ELR (cell line): ENCODE measurements around the gene REEP1.
A peak's percentile ranks its signal among the peaks of the same experiment; 100 is the strongest.

Source experiments
- DNase-seq: peaks from one replicate; pipeline ENCODE4 v3.0.0-alpha.2; 2015; ENCODE audit warnings: low read depth

Gene REEP1

GRCh38 chr2:86337244-86337835 is at the start of gene REEP1:
Gene REEP1, minus strand, starts transcription at chr2:86337626. Its CDS starts 116 bp downstream, at chr2:86337510.
- DNase-seq = peak; percentile 33

- DNase-seq = no peak
Measured at GRCh38 chr2:86383844-86384243, 46.4 kb upstream of the REEP1 start.

DNA sequence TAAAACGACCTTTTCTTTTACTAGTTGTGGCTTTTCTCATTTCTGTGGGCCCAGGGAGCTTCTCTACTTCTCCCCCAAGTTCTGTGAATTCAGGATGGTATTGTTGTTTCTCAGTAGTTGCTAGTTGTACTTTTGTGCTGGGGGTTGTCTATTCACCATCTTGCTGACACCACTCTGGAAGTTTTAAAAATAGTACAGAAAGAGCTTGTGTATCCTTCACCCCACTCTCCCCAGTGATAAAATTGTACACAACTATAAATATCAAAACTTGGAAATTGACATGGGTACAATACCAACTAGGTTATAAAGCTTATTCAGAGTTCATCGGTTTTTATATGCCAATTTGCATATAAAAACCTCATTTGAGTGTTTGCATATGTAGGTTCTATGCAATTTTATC is 45.3 kb upstream of the REEP1 start:
- no peak for DNase-seq

DNA sequence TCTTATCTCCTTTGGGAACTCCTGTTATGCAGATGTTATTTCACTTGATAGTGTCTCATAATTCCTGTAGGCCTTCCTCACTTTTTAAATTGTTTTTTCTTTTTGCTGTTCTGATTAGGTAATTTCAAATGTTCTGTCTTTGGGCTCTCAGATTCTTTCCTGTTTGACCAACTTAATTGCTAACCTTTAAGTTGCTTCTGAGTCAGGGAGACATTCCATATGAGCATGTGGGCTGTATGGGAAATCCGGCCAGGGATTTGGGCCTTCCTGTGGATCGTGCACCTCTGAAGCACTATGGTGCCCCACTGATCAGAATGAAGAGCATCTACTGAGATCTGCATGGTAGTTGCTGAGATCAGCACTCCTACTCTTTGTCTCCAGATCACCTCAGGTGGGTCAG is 44.7 kb upstream of the REEP1 start:
- DNase-seq = no peak

- DNase-seq = no peak
Measured at GRCh38 chr2:86378469-86378868, 41.0 kb upstream of the REEP1 start.

- no peak for DNase-seq
Measured at GRCh38 chr2:86375623-86376022, 38.2 kb upstream of the REEP1 start.

DNA sequence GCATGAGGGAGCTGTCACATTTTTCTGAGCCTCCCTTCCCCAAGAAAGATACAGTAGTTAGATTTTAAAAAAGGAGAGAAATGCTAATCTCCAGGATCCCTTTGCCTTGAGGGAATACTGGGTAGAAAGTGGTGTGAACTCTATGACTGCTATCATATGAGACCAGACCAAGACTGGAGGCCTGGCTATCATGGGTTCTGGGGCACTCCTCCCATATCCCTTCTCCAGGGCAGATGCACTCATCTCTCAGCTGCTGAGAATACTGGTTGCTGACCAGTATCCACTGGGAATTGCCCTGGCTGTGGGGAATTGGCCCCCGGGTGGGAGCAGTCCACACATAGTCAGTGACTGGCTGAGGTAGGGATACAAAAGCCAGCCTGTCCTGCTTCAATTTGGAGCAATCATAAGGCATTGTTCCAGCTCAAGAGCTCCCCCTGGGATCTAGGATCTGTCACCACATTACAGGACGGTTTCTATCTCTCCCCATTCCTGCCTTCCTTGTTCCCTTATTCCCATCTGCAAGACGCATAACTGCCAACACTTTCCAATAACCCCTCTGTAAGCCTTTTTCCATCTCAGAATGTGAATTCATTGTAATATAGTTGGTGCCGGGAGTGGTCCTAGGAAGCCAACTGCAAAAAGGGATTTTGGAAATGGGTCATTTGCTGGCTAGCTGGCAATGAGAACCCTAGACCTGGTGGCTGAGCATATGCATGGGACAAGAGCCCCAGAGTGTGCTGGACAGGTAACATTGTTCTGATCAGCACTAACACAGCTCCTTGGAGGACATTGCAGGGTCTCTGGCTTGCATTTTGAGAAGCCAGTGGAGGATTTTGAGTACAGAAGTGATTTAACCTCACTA is 35.4 kb upstream of the REEP1 start:
- DNase-seq = peak; percentile 68

DNA sequence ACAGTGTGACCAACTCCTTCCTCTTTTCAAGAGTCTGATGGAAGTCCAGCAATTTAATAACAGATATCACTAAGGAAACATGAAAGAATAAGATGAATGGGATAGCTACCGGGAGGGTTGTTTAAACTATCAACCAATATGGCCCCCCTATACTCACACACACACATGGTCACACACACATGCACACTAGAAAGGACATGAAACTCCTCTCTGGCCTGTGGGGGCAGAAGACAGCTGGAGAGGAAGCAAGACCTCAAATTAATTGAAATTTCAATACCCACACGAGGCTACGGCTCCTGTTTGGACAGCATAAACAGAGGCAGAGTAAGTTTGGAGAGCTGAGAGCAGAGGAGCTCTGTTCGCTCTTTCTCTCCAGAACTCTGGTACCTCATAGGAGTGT is 34.7 kb upstream of the REEP1 start:
- DNase-seq = no peak

GRCh38 chr2:86371527-86371926 is 34.1 kb upstream of the REEP1 start:
- no peak for DNase-seq

DNA sequence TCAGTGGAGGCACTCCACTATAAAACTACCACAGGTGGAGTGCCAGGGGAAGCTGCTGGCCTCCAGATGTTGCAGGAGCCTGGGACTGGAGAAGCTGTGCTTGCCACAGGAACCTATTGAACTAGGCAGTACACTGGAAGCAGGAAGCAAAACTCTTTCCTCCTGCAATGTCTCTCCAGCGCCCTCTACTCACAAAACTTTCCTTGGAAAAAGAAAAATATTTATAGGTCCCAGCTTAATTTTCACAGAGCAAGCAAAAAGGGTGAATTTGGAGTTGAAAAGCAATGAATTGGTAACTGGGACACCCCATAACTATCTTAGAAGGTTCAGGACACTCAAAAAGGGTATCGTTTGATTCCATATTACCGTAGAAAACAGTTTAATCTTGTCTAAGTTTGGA is 33.2 kb upstream of the REEP1 start:
- DNase-seq = no peak

GRCh38 chr2:86368161-86368824 is 30.9 kb upstream of the REEP1 start:
- DNase-seq = peak; percentile 72

DNA sequence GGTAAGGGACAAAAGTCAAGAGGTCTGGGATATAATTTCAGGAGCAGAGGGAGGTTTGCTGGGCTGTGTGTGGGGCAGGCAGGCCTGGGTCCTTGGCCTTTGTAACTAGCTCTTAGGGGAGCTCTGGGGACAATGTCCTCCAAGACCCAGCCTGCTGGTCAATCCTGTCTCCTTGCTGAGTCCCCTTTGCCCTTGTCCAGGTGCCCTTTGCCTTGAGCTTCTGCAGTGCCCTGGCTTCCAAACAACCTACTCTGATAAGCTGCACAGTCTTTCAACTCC is 30.0 kb upstream of the REEP1 start:
- no peak for DNase-seq

GRCh38 chr2:86366651-86367498 is 29.4 kb upstream of the REEP1 start:
- DNase-seq = no peak

- DNase-seq = no peak
Measured at GRCh38 chr2:86364894-86365293, 27.5 kb upstream of the REEP1 start.

DNA sequence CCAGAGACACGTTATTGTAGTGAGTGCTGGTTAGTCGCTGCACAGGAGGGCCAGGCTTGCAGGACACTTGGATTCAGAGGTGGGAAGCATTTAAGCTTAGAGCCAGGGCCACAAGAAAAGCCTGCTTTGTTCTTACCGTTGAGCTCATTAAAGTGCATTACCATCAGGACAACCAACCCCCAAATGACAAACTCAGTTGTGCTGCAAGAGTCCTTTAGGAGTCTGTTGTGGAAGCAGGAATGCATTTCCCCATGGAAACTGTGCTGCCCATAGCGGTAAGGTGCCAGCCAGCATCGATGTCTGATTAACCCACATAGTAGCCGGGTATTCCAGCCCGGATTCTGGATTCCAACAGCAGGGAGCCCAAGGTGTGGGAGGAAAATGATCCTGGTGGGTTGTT is 23.4 kb upstream of the REEP1 start:
- DNase-seq = no peak

DNA sequence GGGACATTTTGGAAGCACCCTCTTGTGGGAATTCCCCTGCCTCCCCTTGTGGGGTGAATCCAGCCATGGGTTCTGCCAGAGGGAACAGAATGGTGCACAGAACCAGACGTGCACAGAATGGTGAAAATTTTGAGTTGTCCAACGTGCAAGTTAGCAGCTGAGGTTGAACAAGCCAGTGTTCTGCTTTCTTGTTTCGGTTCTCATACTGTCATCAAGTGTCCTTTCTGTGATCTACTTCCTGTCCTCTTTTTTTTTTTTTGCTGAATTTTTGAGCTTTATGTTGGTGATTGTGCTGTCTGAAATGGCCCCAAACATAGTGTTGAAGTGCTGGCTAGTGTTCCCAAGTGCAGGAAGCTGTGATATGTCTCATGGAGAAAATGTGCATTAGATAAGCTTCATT is 21.5 kb upstream of the REEP1 start:
- DNase-seq = no peak

DNA sequence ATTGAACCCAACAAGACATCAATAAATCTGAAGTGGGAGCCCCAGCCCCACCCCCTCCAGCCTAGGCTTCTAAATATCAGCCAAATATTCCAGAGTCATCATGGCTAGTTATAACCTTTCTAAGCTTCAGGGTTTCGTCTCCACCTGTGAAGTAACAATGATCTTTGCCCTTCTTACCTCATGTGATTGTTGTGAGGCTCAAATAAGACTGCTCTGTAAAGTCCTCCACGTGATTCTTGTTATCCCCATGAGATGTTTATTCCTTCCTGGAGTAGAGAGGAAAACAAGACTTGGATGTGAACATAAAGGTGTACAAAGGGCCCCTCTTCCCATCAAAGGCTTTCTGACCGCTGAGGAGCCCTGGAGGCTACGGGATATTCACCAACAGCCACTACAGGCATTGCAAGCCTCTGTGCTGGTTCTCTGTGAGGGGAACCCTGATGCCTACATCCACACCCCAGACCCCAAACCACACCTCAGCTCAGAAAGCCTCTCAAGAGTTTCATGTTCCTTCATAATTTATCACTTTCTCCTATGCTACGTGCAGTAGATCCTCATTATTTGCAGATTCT is 20.1 kb upstream of the REEP1 start:
- no peak for DNase-seq

DNA sequence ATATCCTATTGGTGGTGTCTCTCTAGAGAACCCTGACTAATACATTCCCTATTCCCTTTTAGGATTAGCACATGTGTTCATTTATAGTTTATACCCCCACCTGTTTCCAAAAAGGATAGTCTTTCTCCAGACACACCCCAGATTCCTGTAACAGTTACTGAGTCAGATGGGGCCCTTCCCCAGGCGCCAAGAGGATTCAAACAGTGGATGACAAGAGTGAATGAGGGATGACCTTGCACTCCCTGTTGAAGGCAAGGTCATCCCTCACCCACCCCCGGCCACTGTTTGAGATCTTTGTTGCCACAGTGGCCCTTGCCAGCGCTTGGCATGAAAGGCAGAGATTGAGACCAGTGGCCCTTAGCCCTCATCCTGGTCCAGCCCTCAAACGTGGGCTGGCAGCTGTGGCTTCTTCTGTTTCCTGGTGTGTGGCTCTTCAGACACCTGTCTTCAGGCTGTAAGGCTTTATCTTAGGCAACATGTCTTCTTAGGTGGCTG is 15.3 kb upstream of the REEP1 start:
- DNase-seq = no peak

DNA sequence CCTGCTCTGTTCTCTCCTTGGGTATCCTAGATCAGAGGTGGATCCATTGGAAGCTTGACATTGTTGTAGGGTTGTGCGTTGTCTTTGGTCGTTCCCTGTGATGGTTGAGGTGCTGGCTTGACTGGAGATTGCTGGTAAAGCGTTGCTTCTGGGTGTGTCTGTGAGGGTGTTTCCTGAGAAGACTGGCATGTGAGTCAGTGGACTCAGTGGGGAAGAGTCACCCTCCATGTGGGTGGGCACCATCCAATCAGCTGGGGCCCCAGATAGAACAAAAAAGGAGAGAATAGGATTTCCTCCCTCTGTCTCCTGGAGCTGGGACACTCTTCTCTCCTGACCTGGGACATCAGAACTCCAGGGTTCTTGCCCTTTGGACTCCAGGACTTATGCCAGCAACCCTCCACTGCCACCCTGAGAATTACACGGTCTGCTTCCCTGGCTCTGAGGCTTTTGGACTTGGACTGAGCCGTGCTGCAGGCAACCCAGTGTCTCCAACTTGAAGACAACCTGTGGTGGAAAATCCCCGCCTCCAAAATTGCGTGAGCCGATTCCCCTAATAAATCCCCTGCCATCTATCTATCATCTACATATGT is 14.8 kb upstream of the REEP1 start:
- DNase-seq = peak; percentile 20

DNA sequence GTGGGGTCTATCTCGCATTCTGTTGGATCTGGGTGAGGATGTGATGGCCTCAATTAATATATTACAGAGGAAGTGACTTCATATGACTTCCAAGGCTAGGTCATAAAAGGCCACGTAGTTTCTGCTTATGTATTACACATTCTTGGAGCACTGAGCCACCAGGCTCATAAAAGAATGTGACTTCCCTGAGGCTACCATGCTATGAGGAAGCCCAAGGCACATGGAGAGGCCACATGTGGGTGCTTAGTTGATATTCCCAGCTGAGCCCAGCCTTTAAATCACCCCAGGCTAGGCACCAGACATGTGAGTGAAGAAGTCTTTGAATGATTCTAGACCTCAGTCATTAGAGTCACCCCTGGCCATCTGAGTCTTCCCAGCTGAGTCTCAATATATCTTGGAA is 13.3 kb upstream of the REEP1 start:
- peak; percentile 68 for DNase-seq

DNA sequence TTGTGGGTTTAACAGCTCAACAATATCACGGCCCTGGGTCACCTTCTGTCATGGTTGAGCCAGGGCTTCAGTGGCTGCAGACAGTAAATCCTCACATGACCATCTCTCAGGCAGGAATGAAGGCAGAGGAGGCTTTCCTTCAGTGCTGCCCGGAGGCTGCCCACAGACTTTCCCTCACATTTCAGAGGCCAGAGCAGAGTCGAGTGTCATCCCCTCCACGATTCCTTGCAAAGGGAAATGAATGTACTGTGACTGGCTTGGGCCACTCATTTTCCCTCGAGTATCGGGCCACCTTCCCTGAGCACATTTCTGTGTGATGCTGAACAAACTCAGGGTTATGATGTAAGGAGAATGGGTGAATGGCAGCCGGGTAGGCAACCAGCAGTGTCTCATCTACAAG is 10.0 kb upstream of the REEP1 start:
- no peak for DNase-seq
